ENCODE data around the gene VCPKMT. TPM values are rescaled to one million over a fixed set of nuclear protein-coding genes. Genes with fewer than 3 reads are reported as not detected.

The VCPKMT gene
- total RNA-seq, 1 donor, result 6.1 TPM

DNA sequence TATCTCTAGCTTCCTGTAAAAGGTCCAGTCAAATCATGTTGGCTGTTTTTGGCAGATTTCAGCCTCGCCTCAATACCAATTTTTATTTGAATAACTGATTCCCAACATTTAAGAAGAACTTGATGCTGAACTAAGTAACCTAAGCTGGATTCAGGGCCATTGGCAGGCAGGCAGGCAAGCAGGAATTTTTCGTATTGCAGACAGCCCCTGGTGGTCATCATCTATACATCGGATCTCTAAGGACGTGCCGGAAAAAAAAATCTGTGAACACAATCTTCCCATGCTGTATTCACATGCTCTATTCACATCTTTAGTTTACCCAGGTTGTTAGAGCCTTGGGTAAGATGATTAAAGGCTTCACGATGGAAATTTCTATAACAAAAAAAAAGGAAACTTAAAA lies 7.0 kb downstream of the VCPKMT start:
- no peak overlapping the region for H3K4me3 ChIP-seq (ENCODE audit: low read depth, low read length)
- TF ChIP-seq, protein P1, sequence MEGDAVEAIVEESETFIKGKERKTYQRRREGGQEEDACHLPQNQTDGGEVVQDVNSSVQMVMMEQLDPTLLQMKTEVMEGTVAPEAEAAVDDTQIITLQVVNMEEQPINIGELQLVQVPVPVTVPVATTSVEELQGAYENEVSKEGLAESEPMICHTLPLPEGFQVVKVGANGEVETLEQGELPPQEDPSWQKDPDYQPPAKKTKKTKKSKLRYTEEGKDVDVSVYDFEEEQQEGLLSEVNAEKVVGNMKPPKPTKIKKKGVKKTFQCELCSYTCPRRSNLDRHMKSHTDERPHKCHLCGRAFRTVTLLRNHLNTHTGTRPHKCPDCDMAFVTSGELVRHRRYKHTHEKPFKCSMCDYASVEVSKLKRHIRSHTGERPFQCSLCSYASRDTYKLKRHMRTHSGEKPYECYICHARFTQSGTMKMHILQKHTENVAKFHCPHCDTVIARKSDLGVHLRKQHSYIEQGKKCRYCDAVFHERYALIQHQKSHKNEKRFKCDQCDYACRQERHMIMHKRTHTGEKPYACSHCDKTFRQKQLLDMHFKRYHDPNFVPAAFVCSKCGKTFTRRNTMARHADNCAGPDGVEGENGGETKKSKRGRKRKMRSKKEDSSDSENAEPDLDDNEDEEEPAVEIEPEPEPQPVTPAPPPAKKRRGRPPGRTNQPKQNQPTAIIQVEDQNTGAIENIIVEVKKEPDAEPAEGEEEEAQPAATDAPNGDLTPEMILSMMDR (IDR thresholded peaks at IDR 0.05; ENCODE audit: insufficient read depth, low read length), result peak; percentile 38
- peak; percentile 22 for DNase-seq (ENCODE audit: low read depth)

DNA sequence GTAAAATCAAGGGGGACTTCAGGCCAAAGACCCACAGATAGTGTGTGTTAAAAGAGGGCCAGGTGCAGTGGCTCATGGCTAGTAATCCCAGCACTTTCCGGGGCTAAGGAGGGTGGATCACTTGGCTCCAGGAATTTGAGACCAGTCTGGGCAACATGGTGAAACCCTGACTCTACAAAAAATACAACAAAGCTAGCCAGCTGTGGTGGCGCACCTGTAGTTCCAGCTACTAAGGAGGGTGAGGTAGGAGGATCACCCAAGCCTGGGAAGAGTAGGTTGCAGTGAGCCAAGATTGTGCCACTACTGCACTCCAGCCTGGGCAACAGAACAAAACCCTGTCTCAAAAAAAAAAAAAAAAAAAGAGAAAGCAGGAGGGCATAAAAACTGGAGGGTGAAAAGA lies 8.5 kb downstream of the VCPKMT start:
- H3K4me3 ChIP-seq (ENCODE audit: low read depth, low read length), result no peak overlapping the region
- DNase-seq (ENCODE audit: low read depth), result no peak
- TF ChIP-seq, protein P1 (IDR thresholded peaks at IDR 0.05; ENCODE audit: insufficient read depth, low read length), result no peak

- no peak for DNase-seq (ENCODE audit: low read depth)
- no peak overlapping the region for H3K4me3 ChIP-seq (ENCODE audit: low read depth, low read length)
- TF ChIP-seq, protein P1 (IDR thresholded peaks at IDR 0.05; ENCODE audit: insufficient read depth, low read length), result no peak
Measured at GRCh38 chr14:50106178-50106577, 10.2 kb downstream of the VCPKMT start.

DNA sequence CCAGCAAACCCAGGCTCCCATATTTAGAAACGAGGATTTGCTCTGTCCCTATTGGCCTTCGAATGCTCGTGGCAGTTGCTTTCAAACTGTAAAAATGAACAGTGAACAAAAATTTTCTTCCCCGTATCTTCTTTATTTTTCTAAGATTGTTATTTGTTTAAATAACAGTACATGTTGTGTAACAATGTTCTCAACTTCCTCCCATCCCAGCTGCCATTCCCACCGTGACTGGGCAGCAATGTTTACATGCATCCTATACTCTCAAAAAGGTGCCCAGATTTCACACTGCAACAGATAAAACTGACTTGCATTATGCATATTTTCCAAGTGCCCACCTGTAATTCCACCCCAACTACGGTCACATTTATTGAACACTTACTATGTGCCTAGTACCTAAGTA lies 12.8 kb downstream of the VCPKMT start:
- TF ChIP-seq, protein P1 (IDR thresholded peaks at IDR 0.05; ENCODE audit: insufficient read depth, low read length), result no peak
- no peak overlapping the region for H3K4me3 ChIP-seq (ENCODE audit: low read depth, low read length)
- no peak for DNase-seq (ENCODE audit: low read depth)

DNA sequence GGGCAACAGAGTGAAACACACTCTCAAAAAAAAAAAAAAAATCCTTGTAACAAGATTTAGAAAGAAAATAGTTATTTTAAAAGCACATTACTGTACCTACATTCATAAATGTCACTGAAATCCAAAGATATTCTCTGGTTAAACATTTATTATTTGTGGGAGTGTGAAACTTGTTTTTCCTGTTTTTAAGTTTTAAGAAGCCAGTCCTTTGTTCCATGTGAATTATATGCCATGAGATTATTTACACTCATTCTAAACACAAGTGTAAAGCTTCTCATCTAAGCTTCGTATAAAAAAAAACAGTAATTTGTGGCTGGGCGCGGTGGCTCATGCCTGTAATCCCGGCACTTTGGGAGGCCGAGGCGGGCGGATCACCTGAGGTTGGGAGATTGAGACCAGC lies 15.0 kb downstream of the VCPKMT start:
- H3K4me3 ChIP-seq (ENCODE audit: low read depth, low read length), result no peak overlapping the region
- TF ChIP-seq, protein P1 (IDR thresholded peaks at IDR 0.05; ENCODE audit: insufficient read depth, low read length), result no peak
- no peak for DNase-seq (ENCODE audit: low read depth)

GRCh38 chr14:50100805-50101204 lies 15.6 kb downstream of the VCPKMT start:
- no peak for DNase-seq (ENCODE audit: low read depth)
- no peak overlapping the region for H3K4me3 ChIP-seq (ENCODE audit: low read depth, low read length)
- TF ChIP-seq, protein P1 (IDR thresholded peaks at IDR 0.05; ENCODE audit: insufficient read depth, low read length), result no peak

DNA sequence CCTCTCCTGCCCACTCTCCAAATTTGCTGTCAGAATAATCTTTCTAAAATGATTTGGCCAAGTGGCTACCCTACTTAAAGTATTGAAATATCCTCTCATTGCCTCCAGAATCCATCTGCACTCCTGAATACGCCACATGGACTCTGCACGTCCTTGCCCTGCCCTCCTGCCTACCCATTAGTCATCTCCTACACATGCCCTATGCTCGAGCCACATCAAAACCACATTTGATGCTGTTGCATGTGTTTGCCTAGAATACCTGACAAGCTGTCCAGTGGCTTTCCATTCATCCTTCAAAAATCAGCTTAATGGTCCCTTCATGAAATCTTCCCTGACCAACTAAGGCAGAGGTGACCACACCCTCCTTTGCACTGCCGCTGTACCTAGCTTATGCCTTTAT lies 17.0 kb downstream of the VCPKMT start:
- DNase-seq (ENCODE audit: low read depth), result no peak
- TF ChIP-seq, protein P1 (IDR thresholded peaks at IDR 0.05; ENCODE audit: insufficient read depth, low read length), result no peak
- H3K4me3 ChIP-seq (ENCODE audit: low read depth, low read length), result no peak overlapping the region
